Caki2 (cell line): ENCODE results near the gene TAF7L. TPM values are rescaled to one million over a fixed set of nuclear protein-coding genes. Genes with fewer than 3 reads are reported as not detected.
"Not testable (repeated sequence)": the region's sequence is repeated elsewhere in the genome, so short reads cannot be mapped to it uniquely, and the experiment has no call there.

Source experiments
- DNase-seq: peaks from one replicate; pipeline ENCODE4 v3.0.0-alpha.2; 2015; ENCODE audit warnings: low read depth
- in situ Hi-C: cut with HindIII; loops from 2 replicates; pipeline ENCODE4 v1.10.0; 2016; ENCODE audit warnings: low sequenced_read_pairs, low pct_unique_long_range_greater_than_20kb, mixed read lengths
- total RNA-seq: library from RNA; depleted of rRNA; stranded (reverse); fragments of >200 nt; shearing (Covaris generic); gene quantifications from 2 replicates; pipeline ENCODE4 v1.2.3, GENCODE V29; 2014; ENCODE audit warnings: low replicate concordance; rRNA removed

Gene TAF7L, protein sequence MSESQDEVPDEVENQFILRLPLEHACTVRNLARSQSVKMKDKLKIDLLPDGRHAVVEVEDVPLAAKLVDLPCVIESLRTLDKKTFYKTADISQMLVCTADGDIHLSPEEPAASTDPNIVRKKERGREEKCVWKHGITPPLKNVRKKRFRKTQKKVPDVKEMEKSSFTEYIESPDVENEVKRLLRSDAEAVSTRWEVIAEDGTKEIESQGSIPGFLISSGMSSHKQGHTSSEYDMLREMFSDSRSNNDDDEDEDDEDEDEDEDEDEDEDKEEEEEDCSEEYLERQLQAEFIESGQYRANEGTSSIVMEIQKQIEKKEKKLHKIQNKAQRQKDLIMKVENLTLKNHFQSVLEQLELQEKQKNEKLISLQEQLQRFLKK
- total RNA-seq = not detected in 2 replicates

DNA sequence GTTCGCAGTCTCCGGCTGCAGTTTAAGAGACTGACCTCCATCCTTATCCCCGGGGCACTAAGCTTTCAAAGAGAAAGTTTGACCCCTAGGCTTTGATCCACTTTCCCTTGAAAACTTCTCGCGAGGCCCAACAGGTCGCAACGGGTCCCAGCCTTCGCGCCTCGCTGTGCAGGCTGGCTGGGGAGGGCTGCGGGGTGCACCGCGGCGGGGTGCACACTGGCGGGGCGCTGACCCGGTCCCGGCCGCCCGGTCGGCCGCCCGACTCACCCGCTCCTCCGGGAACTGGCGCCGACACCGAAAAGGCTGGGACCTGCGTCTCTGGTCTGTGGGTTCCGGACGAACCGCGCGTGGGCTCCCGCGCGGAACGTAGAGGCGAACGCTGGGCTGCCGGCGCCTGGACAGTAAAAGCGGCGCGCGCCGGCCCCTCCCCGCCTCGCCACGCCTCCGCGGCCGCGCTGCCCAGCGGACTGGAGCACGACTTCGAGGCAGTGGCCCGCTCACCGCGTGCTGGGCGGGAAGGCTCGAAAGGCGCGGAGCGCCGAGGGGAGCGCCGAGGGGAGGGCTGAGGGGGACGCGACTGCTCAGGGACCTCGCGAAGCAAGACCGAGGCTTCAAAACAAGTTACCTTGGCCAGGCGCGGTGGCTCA lies at the start of gene TAF7L:
TSS of gene TAF7L (minus strand) at position 378 of the 647 bp plus-strand sequence. CDS start 3,791 bp downstream, outside the sequence.
- no peak for DNase-seq
- in situ Hi-C loops = no loop called here

DNA sequence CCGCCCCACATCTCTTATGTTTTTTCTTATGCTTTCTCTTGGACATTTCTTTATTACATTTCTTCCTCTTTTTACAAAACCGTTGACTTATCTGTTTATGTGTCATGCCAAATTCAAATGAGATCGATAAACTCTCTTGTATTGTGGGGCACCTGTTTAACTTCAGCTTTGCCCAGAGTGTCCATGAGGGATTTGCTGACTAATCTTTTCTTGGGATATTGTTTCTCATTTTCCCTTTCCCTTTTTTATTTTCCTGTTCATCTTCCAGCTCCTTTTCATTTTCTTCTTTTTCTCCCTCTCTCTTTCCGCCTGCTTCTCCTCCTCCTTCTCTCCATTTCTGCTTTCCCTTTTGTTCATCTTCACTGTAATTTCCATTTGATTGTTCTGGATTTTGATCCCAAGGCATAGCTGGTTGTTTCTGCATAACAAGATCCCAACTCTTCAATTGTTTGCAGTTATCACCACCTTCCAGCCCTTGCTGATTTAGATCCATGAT lies 46.7 kb upstream of the TAF7L start:
- no peak for DNase-seq
- in situ Hi-C loops = no loop called here

DNA sequence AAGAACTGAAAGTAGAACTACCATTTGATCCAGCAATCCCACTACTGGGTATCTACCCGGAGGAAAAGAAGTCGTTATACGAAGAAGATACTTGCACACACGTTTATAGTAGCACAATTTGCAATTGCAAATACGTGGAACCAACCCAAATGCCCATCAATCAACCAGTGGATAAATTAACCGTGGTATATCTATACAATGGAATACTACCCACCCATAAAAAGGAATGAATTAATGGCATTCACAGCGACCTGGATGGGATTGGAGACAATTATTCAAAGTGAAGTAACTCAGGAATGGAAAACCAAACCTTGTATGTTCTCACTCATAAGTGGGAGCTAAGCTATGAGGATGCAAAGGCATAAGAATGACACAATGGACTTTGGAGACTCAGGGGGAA lies 43.2 kb upstream of the TAF7L start:
- in situ Hi-C loops, DNase-seq: not testable (repeated sequence)

DNA sequence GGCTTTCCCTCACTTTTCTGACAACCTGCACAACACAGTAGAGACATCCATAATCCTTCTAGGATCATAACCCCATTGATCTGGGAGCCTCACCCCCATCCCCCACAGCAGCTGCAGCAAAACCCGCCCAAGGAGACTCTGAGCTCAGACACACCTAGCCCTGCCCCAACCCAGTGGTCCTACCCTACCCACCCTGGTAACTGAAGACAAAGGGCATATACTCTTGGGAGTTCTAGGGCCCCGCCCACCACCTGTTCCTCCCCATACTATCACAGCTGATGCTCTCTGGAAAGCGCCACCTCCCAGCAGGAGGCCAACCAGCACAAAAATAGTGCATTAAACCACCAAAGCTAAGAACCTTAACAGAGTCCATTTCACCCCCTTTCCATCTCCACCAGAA lies 35.5 kb upstream of the TAF7L start:
- in situ Hi-C loops, DNase-seq: not testable (repeated sequence)

DNA sequence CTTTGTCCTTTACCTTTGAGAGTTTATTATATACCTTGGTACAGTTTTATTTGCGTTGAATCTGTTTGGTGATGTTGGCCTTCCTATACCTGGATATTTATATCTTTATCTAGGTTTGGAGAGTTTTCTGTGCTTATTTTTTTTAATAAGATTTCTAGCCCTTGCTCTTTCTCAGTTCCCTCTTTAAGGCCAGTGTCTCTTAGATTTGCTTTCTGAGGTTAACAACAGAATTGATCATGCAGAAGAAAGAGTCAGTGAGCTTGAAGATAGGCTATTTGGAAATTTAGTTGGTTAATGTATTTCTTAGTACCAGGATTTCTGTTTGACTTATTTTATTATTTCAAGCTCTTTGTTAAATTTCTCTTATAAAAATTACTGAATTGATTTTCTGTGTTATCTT lies 12.7 kb upstream of the TAF7L start:
- in situ Hi-C loops = no loop called here
- no peak for DNase-seq

DNA sequence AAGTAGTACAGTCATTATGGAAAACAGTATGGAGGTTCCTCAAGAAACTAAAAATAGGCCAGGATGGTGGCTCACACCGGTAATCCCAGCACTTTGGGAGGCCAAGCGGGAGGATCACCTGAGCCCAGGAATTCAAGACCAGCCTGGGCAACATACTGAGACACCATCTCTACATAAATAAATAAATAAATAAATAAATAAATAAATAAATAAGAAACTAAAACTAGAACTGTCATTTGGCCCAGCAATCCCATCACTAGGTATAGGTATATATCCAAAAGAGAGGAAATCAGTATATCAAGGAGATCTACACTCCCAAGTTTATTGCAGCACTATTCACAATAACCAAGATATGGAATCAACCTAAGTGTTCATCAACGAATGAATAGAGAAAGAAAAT lies 4.5 kb upstream of the TAF7L start:
- DNase-seq, in situ Hi-C loops: not testable (repeated sequence)

DNA sequence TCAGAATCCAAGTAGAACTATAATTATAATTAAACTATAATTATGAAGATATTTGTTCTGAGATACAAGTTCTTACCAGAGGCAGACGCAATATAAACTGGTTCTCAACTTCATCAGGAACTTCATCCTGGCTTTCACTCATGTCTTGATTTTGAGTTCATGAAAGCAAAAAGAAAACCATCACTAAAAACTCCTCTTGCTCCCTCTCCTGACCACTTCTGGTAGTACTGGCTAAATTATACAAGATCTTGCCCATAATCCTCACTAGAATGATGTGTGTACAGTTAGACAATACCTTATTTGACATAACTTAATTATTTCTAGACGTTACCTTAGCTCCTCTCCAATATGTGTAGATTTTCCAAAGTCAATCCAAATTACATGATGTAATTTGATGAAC lies 3.7 kb downstream of the TAF7L start:
- DNase-seq = peak; percentile 19
- in situ Hi-C loops = no loop called here

DNA sequence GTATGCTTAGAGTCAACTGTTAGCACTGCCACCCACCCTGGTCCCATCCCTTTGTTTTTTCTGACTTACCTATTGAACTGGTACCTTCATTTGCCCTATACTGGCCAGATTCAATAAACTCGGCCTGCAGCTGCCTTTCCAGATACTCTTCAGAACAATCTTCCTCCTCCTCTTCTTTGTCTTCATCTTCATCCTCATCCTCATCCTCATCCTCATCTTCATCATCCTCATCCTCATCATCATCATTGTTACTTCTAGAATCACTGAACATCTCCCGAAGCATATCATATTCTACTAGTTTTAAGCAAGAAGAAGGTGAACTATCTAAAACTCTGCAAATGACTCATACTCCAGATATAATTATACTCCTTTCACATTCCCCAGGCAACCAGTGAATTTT lies 14.9 kb downstream of the TAF7L start:
- DNase-seq = no peak
- in situ Hi-C loops = no loop called here

DNA sequence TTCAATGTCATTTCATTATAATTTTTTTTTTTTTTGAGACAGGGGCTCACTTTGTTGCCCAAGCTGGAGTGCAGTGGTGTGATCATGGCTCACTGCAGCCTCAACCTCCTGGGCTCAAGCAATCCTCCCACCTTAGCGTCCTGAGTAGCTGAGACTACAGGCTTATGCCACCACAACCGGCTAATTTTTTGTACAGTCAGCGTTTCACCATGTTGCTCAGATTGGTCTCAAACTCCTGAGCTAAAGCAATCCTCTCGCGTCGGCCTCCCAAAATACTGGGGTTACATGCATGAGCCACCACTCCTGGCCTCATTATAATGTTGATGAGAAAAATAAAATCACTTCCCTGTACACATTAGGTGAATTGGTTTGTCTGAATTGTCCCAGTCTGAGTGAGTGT lies 16.9 kb downstream of the TAF7L start:
- in situ Hi-C loops = no loop called here
- DNase-seq = no peak

DNA sequence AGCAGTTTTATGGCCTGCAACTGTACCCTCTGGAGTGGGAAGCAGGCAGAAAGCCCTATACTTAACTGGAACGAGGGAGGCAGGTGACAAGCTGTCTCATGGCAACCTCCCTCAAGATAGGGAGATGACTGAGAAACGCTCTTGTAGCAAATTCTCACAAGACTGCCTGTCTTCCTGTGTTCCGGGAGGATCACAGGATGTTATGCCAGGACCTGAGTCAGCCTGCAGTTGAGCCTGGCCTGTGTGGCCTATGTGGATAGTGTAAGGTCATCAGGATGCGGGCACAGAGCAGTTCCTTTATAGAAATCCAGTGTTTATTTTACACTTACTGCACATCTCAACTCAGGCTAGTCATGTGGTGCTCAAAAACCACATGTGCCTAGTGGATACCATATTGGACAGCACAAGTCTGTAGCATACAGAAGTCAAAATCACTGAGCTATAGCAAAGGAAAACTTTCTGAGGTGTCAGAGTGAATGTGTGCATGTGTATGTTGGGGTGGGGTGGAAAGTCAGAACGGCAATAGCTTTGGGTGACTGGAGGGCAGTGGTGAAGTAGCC lies 25.2 kb downstream of the TAF7L start:
- in situ Hi-C loops = no loop called here
- peak; percentile 3 for DNase-seq

DNA sequence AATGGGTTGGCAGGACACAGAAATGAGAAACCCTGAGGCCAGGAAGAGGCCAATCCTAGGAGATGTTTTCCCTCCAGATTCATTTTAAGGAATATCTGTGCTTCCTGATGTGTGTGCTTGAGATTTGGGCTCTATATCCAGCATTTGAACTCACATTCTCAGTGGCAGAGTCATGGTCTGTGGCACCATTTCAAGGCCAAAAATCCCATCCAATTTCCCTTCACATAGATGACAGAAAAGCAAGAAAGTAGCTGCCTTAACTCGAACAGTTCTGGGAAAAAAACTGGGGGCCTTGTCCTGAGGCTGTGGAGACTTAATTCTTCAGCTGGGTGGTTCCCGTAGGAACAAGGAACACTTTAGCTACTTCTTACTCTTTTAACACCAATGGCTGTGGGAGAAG lies 27.4 kb downstream of the TAF7L start:
- no peak for DNase-seq
- in situ Hi-C loops = no loop called here

DNA sequence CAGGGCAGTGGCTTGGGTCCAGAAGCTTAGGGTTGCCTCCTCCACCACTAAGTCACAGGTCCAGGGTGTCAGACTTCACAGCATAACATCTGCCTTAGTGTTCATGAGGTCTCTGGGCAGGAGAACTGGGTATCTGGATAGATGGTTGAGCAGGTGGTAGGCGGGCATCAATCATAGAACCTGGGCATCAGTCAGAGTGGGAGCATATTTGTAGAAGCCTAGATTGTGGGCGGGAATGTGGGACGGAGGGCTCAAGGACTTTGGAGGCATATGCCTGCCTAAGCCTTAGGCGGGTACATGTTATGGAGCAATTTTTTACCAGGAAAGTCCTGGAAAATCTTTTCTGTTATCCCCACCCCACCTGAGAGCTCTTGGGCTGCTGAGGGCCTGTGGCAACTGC lies 28.5 kb downstream of the TAF7L start:
- no peak for DNase-seq
- in situ Hi-C loops = no loop called here

DNA sequence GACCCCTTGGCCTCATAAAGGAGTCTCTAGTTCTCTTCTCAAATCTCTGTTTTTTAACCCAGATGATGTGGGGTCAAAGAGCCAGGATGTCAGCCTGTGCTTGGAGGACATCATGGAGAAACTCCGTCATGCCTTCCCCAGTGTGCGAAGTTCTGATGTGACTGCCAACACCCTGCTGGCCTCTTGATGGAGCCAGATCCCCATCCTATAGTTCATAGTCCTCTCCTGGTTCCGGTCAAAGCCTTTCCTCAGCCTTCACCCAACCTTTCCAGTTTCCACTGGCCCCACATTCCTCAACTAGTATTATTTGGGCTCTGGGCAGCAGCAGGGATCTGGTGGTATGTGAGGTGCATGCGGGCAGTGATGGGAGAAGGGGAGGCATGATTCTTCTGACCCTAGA lies 30.7 kb downstream of the TAF7L start:
- no peak for DNase-seq
- in situ Hi-C loops = no loop called here

DNA sequence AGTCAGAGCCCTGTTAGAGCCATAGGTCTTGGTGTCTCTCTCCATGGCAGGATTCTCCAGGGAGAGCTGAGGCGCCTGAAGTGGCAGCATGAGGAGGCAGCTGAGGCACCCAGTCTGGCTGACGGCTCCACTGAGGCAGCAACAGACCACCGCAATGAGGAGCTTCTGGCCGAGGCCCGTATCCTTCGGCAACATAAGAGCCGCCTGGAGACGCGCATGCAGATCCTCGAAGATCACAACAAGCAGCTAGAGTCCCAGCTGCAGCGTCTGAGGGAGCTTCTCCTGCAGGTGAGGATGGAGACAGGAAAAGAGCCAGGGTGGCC lies 32.9 kb downstream of the TAF7L start:
- in situ Hi-C loops = no loop called here
- DNase-seq = no peak

DNA sequence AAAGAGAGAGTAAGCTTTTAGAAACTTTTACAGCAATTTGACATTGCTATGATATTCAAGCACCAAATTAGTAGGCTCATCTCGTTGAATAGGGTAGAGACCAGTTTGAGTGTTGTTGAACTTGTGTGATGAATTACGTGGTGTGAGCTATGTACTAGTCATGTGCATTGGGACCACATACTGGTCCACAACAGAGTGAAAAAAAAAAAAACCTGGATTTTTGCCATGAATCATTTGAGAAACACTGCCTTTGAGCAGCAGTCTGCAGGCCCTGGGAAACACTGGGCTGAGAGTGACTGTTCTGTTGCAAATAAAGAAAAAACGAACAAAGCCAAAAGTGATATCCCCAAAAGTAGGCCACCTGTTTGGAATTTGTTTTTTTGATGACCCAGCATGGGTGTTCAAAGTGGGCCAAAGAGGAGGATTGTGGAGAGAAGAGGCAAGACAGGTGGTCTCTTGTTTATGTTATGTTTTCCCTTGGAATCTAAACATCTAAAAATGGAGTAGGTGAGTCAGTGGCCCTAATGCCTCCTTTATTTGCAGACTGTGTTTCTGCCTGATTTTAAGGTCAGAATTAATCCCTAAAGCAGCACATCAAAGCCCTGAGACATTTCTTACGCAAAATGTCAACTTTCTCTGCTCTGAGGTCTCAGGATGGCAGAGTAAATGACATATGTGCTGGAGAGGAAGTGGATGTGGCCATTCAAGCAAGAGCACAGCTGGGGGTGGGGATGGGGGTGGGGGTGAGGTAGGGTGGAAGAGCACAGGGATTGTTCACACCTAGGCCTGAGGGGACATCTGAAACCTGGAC lies 33.5 kb downstream of the TAF7L start:
- no peak for DNase-seq

DNA sequence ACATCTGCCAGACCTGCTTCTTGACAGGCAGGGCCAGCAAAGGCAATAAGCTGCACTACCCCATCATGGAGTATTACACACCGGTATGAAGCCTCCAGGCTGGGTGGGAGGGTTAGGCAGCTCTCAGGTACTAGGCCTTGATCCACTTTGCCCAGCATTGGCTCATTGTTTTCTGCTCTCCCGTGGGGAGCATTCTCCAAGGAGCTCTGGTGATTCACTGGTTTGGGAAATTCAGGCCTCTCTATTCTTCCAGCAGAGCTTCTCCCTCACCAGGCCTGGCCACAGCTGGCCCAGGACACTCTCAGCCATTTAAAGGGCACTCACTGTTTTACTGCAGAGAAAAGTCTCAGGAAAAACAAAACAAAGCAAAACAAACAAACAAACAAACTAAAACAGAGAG lies 38.5 kb downstream of the TAF7L start:
- in situ Hi-C loops = no loop called here
- DNase-seq = no peak

More for the DNA sequence above, 33.5 kb downstream of the TAF7L start:
- in situ Hi-C loops = no loop called here

DNA sequence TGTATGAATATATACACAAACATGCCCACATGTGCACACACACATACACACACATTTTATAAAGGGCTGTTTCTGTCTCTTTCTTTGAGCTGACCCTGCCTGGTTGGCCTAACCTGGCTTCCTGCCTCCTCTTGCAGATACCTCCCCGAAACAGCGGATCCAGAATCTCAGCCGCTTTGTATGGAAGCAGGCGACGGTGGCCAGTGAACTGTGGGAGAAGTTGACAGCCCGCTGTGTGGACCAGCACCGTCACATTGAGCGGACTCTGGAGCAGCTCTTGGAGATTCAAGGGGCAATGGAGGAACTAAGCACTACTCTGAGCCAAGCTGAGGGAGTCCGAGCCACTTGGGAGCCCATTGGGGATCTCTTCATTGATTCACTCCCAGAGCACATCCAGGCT lies 49.6 kb downstream of the TAF7L start:
- in situ Hi-C loops = no loop called here
- no peak for DNase-seq

DNA sequence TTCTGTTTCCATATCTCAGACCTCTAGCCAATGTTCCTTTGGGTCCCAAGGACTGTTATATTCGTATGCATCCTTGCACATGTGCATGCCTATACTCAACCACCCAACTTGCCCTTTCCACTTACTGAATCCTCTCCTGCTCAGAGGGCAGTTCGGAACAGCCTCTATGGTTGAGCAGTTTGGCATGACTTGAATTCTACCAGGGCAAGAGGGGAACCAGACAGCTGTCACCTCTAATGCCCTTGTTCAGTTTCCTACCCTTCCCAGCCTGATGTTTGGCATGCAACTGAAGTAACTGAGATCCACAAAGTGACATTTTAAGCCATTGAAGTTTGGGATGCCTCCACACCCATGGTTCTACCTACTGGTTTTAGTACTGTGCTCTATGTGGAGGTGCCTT lies 54.1 kb downstream of the TAF7L start:
- DNase-seq = peak; percentile 1
- in situ Hi-C loops = no loop called here

DNA sequence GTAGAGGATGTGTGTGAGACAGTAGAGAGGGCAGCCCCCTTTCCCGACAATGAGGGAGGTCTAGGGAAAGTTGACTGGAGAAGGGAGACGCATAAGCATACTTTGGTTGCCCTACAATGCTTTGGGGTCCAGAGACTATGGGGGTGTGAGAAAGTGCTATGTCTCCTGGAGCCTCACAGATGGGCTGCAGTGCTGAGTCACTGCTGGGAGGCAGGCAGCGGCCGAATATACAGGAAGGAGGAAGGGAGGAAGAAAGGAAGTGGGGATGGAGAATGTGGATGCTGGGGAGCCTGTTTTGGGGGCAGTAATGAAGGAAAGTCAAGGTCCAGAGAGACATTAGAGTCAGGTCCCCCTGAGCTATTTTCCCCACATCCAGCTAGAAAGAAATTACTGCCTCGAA lies 58.8 kb downstream of the TAF7L start:
- no peak for DNase-seq
- in situ Hi-C loops = no loop called here
